GM18502 (cell line): ENCODE measurements around the gene CACNB4.
"Not testable (repeated sequence)": the region's sequence is repeated elsewhere in the genome, so short reads cannot be mapped to it uniquely, and the experiment has no call there.

Source experiments
- ATAC-seq: cut with Tn5 transposase; IDR thresholded peaks from one replicate; pipeline ENCODE4 v1.9.1; 2021; ENCODE audit warnings: mild to moderate bottlenecking; ENCODE audit not compliant: unreplicated experiment, poor library complexity

The CACNB4 gene

DNA sequence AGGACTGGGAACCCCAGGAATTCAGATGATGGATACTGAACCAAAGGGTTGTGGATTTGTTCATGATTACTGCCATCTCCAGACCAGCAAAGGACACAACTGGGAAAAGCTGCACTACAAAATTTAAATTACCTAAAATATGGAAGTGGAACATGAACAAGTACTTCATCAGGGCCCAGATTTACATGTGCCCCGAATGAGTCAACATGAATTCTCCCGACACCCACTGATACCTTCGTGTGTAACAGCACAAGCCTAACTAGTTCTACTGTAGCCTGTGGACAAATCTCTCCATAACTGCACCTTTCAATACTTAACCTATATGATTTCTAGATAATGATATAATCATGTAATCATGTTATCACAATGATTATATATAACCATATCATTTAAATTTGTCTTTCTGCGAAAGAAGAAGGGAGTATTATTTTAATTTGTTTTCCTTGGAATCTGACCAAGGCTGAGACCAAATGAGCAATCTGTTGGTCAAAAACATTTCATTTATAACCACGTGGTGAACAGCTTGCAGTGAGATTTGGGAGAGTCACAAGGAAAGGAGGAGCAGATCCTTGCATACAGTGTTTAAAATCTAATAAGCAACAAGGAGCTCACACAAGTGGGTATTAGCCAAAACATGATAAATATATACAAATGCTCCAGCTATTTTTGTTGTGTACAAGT lies 70.5 kb downstream of the CACNB4 start:
- peak; percentile 39 for ATAC-seq

DNA sequence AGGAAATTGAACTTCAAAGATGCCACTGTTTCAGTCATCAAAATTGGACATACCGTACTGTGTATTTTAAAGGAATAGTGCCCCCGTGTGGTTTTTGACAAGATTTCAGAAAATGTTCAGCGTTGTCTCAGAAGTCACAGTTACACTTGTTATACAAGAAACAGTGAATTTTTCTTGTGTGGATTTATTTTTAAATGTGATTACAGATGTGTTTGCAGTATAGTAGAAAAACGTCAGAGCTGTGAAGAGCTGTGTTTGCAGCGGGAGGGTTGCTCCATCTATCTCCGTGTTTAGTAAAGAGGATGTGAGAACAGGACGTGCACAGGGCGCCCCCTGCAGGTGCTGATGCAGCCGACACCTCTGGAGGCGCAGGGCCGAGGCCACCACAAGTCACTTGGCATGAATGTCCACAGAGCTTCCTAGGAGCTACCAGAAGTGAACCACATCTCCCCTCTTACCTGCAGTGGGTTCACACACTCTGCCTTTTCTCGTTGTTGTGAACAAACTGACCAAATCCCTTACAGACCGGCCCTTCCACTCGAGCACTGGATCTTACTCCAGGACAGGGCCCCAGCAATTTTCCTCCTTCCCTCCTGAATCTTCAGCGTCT lies 73.1 kb downstream of the CACNB4 start:
- ATAC-seq, result peak; percentile 94

DNA sequence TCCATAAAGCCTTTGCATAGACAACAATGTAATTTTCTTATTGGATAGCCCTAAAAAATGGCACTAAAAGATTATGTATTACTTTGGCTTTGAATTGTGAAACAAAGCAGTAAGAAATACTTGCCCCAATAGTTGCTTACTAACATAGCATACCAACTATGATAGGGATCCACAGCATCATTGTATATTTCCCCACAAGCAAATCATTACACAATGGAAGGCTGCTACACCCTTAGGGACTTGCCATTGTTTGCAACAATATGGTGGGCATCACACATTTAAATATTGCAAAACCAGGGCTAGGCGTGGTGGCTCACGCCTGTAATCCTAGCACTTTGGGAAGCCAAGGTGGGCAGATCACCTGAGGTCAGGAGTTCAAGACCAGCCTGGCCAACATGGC lies 74.4 kb downstream of the CACNB4 start:
- ATAC-seq, result no peak

DNA sequence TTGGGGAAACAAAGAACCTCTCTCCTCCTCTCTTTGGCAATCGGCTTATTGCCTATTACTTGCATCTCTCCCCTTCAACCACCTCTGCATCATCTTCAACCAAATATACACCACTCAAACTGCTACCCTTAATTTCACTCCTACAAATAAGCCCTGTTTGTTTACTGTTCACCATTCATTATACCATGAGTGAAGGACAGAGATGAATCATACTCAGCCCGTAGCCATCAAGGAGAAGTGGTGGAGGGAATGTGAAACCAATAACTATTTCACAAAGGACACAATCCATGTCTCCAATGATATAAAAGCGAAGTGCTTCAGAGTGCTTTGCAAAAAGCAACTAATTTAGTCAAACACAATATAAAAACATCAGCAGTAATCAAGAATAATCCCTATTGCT lies 76.8 kb downstream of the CACNB4 start:
- no peak for ATAC-seq

DNA sequence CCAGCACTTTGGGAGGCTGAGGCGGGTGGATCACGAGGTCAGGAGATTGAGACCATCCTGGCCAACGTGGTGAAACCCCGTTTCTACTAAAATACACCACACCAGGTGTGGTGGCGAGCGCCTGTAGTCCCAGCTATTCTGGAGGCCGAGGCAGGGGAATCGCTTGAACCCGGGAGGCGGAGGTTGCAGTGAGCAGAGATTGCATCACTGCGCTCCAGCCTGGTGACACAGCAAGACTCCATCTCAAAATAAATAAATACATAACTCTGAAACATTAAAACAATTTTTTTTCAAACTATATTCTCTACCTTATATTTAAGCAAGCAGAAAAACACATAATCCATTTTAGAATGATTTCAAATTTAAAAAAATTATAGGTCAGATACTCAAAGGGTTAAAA lies 77.8 kb downstream of the CACNB4 start:
- ATAC-seq, result not testable (repeated sequence)

DNA sequence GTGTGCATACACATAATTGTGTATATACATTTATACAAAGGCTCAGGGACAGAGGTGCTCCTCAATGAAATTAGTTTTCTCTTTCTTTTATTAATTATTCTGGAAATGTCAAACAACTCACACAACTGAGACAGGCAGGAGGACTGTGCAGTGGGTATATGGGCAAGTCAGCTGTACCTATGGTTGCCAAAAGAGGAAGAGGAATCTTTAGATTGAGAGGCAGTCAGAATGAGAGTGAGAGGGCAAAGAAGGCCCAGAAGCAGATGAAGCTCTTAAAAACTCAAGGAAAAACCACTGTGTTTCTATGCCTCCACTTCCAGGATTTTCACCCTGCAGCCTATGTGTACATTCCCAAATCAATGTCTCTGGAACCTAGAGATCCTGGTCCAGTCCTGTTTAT lies 79.1 kb downstream of the CACNB4 start:
- peak; percentile 58 for ATAC-seq

DNA sequence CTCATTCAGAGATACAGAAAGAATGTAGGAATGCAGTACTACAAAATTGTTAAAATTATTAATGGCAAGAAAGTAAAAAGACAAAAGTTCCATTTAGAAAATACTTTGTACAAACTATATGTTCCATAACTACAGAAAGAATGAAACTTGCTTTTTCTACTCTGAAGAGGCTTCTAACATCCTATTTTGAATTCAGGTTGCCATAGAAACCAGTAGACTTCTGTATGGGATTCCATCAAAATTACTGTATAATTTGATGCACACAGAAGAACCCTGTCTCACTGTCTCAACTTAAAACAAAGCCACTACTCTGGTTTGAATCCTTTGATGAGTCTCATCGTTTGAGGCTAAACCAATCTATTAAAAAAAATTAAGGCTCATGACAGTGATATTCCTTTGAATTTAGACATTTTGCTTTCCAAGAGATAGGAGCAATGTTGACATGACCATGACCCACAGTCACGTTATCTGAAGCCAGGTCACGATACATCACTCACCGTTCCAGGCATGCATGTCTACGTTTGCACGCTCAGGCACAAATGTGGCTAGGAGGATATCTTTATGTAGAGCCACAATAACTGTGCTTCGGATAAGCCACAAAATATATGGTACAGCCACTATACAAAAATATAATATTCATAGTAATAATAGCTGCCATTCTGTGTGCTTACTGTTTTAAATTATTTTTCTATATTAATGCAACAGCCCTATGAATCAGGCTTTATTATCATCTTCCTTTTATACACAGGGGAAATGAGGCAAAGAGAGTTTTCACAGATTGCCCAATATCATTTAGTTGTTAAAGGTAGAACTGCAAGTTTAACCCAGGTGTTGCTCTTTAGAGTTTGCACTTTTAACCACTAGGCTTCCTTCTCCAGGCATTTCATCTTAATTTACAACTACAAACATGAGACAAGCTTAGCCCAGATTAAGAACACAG lies 82.4 kb downstream of the CACNB4 start:
- ATAC-seq, result no peak

DNA sequence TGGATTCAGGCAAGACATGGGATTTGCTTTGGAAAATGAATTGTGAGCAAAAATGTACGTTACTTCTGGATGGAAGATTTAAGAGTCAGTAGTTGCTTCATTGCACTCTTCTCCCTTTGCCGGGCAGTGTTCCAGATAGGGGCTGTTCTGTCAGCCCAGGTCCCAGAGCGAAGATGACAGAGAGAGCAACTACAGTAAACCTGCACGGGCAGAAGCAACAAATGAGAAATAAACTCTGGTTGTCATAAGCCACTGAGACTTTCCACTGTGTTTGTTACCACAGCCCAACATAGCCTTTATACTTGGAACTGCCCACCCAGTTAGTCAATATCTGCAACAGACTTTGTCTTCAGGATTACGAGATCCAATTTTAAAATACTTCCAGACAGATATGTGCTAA lies 83.3 kb downstream of the CACNB4 start:
- no peak for ATAC-seq

DNA sequence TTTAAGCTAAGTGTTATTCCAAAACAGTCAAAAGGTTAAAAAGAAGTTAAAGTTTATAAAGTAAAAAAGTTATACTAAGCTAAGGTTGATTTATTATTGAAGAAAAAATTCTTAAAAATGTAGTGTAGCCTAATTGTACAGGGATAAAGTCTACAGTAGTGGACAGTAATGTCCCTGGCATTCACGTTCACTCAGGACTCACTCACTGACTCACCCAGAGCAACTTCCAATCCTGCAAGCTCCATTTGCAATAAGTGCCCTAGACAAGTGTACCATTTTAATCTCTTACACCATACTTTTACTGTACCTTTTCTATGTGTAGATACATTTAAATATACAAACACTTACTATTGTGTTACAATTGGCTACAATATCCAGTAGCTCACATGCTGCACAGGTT lies 86.1 kb downstream of the CACNB4 start:
- ATAC-seq, result no peak

DNA sequence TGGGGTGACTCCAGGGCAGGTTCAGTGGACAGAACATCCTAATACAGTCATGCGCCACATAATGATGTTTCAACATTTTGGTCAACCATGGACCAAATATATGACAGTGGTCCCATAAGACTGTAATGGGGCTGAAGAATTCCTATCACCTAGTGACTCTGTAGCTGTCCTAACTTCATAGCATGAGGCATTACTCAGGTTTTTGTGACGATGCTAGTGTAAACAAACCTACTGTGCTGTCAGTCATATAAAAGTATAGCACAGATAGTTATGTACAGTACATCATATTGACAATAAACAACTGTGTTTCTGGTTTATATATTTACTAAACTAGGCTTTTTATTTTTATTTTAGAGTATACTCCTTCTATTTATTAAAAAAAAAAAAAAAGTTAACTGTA lies 87.1 kb downstream of the CACNB4 start:
- no peak for ATAC-seq

DNA sequence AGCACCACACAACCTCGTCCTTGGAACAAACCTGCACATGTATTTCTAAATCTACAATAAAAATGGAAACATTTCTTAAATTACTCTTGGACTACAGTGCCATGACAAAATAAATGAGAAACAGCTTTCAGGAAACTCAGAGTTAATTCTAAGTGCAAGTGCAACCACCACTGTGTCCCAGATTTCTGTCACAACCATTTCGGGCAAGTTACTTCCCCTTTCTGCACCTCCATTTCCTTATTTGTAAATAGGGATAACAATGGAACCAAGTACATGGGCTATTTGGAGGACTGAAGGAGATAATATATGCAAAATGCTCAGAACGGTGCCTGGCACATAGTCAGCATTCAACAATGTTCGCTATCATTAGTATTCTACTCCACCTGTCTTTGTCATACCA lies 93.2 kb downstream of the CACNB4 start:
- ATAC-seq, result no peak

DNA sequence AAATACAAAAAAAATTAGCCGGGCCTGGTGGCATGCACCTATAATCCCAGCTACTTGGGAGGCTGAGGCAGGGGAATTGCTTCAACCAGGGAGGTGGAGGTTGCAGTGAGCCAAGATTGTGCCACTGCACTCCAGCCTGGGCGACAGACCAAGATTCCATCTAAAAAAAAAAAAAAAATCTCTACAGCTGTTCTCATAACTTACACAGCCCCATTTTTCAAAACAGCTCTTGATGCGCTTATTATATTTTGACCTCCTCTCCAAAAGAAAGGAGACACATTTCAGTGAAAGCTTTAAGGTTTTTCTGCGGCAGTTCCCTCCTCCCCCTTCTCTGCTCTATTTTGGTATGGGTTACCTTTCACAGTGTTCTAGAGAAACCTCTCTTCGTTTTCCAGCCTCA lies 95.6 kb downstream of the CACNB4 start:
- not testable (repeated sequence) for ATAC-seq

DNA sequence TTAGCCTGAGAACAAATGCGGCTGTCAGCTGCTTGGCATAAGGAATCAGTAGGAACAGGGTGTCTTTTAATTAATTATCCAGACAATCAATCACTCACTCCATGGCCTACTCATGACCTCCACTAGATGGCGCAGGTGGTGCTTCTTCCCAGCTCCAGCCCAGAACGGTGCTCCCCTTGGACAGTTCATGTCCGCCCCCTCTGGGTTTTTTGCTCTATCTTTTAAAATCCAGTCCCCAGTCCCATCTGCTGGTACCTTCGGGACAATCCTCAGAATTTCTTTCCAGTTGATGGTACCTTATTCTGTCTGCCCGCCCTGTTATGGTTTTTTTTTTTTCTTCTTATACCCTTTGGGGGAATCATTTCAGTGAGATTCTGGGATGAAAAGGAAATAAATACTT lies 99.8 kb downstream of the CACNB4 start:
- peak; percentile 76 for ATAC-seq

DNA sequence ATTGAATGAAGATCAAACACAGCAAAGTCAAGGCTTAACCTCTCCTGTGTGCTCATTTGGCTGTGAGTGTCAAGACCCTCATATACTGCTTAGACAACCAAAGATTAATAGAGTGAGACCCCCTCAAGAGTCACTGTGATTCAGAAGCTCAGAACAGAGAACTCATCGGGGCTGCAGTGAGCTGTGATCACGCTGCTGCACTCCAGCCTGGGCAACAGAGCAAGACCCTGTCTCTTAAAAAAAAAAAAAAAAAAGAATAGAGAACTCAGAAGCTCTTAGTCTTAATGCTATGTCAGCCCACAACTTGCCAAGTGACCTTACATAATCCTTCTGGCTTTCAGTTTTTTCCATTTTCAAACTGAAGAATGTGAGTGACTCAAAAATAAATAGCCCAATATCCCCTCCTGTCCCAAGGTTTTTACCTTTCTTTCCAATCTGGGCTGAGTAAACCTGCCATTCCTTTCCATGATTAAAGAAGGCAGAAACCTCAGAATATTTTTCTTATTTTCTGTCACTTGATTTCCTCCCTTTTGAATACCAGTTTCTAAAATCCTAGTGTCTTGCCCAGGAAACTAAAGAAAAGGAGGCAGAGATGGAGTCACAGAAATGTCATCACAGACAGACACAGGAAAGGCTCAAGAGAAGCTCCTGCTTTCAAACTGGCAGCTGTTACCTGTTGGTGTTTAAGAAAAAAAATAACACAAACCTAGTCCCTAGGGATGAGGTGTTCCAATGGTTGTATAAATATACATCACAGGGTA lies 102.4 kb downstream of the CACNB4 start:
- ATAC-seq, result no peak

DNA sequence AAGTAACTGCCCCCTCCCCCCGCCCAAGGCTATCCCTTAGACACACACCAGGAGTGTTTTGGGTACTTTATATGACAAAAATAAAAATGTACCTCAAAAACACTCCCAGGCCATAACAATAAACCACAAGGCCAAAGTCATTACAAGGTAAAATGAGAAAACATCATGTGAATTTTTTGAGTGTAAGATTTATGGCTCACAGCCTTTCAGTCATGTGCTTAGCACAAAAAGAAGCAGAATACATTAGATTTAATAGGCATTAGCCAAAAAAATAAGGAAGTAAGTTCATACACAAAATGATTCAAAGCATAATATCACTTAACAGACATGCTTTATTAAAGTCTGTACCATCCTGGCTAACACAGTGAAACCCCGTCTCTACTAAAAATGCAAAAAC lies 103.7 kb downstream of the CACNB4 start:
- no peak for ATAC-seq

DNA sequence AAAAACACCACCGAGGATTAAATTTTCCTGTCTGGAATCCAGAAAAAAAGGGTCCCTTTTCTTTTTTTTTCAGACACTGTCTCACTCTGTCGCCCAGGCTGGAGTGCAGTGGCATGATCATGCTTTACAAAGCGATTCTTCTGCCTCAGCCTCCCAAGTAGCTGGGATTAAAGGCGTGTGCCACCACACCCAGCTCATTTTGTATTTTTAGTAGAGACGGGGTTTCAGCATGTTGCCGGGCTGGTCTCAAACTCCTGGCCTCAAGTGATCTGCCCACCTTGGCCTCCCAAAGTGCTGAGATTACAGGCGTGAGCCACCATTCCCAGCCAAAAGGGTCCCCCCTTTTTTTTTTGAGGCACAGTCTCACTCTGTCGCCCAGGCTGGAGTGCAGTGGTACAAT lies 104.7 kb downstream of the CACNB4 start:
- ATAC-seq, result not testable (repeated sequence)

DNA sequence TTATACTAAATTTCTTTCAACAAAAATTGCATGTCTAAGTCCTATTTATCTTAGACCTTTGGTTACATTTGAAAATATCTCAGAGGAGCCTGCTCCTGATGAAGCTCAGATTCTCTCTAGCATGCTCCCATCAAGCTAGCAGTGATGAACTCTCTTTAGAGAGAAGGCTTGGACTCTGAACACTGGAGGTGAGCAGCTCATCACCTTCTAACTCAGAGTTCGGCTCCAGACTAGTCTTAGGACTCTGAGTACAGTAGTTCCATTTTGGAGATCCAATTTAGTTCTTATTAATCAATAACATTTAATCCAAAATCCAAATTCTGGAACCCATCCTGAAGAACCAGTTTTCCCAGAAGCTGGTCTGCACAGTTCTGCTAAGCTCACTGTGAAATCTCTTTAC lies 107.8 kb downstream of the CACNB4 start:
- ATAC-seq, result no peak

DNA sequence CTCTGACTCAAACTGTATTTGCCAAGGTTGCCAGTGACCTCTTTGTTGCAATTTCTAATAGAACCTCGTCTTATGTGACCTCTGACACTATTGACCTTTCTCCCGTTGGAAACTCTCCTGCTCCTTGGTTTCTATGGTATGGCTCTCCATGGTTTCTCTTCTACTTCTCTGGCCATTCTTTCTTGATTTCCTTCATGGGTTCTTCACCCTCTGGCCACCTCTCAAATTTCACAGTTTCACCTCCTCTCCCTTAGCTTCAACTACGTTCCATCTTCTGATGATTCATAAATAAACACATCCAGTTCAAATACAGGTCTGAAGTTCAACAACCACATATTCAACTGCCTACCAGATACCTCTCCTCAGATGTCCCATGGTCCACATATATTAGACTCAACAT lies 109.5 kb downstream of the CACNB4 start:
- ATAC-seq, result no peak

DNA sequence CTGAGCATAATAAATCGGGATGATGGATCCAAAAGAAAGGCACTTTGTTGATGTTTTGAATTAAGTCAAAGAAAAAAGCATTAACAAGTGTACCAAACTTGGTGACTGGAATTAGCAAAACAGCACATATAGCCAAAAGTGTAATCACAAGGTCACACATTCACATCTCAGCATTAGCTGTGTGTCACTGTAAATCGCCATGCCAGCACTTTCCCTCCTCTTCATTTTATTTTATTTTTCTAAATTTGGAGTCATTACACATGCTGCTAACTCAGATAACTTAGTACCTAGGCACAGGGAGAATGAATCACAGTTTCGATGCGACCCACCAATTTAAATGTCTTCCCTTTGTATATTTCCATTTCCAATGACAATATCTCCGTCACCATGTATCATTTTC lies 111.4 kb downstream of the CACNB4 start:
- ATAC-seq, result no peak

DNA sequence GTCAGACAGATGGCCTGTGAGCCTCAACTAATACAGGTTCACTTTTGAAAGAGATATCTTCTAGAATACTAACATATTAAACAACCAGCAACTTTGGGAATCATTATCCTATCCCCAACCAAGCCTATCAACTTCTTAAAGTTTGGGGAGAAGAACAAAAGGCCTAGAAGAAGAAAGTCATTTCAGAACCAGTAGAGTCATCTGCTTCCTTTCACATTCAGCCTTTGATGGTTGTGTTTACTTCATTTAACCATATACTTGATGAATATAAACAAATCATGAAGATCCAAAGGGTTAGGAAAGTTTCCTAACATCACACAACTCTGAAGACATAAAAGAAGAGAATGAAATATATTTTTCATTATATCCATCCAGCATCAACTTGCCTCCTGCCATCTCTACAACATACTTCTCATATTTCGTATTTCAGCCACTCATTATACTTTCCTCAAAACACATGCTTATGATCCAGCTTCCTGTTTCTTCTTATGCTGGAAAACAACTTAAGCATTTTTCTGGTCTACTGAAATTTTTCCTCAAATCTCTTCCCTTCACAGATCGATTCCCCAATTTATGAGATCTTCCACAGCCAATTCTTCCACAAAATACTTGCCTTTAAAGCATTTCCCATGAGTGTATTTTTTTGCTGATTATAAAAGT lies 114.3 kb downstream of the CACNB4 start:
- no peak for ATAC-seq
